Measurements from ENCODE around the gene FAM240B.

Gene FAM240B

DNA sequence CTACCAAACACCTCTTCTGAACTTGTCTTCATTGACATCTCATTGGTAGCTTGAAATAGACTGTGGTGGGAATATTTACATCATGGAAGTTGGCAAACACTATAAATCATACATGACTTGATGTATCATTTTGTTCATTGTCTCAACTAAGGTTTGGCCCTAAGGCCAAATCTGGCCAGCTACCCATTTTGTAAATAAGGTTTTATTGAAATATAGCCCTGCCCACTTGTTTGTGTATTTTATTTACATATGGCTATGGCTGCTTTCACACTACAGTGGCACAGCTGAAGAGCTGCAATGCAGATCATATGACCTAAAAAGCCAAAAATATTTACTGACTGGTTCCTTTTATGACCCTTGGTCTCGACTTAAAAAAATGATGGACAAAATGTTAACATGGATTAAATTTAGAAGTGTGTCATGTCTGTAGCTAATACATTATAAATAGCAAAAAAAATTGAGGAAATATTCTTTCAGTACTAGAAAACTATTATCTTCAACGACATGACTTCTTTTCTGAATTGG, 22.1 kb downstream of the FAM240B start:
- no peak for DNase-seq

DNA sequence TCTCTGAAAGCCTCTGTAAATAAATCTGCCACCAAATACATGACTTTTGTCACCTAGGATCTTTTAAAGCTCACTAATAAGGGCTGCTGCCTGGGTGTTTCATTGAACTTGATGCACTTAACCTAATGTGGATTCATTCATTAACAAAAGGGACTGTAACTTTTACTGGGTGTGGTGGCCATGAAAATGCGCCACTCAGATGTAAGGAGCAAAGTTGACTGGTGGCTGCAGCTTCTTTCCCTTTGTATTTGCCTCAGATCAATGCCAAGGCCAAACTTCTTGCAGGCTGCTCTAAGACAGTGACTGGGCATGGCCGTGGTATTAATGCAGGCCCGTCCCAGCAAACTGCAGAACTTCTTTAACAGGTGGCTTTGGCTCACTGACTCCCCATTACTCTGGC, 22.9 kb downstream of the FAM240B start:
- DNase-seq = no peak

DNA sequence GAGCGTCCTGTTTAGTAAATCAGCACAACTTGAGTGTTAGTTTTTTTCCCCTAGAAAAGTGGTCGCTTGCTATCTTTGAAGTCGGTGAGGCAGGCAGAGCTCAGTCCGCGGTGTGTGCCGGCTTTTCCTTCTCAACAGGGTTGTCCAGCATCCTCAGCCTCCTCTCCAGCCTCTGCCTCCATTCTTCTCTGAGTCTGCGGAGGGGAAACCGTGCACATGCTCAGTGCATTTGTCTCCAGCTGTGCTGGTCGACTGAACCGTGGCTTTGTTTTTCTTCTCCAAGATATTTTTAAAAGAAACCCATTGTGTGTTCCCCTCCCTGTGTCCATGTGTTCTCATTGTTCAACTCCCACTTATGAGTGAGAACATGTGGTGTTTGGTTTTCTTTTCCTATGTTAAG, 25.3 kb downstream of the FAM240B start:
- no peak for DNase-seq

DNA sequence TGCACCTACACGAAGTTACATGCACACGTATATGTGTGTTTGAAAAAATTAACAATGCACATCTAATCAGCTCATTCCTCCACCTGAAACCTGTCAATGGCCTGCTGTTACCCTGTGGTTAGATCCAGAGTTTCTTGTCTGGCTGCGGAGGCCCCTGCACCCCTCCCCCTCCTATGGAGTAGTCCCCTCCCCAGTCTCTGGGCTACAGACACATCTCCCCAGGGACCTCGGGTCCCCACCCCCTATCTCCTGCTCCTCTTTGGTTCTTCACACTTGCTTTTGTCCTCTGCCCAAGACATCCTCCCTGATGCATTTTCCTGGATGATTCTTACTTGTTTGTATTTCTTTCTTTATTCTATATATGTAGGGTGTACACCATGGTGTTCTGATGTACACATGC, 27.2 kb downstream of the FAM240B start:
- no peak for DNase-seq

DNA sequence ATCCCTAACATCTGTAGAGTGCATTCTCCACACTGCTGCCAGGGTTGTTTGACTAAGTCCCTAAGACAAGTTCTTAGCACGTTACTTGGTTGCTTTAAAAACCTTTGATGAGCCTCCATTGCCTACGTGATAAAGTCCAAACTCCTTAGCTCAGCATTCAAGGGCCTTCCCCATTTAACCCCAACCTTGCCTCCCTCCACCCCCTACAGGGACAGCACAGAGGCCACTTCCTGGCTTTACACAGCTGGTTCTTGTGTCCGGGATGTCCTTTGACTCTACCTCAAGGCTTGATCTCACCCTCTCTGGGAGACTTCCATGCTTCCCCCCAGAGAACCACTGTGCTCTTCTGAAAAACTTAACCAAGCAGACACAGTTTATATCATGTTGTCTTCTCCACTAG, 29.4 kb downstream of the FAM240B start:
- DNase-seq = no peak

DNA sequence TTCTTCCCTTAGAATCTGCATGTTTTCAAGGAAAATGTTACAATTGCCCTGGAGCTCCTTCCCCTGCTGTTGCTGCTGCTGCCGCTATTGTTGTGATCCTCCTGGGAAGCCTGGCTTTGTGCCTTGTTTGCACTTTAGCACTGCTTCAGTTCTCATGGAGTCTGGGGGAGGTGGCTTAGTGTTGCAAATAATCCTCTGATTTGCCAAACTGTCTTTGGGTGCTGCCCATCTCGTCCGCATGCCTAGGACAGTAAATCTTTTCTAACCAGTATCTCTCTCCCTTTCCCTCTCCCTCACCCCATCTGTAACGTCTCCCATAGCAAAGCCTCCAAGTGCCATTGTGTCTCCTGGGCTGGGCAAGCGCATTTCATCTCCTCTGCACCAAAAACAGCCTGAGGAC, 30.3 kb downstream of the FAM240B start:
- DNase-seq = no peak

DNA sequence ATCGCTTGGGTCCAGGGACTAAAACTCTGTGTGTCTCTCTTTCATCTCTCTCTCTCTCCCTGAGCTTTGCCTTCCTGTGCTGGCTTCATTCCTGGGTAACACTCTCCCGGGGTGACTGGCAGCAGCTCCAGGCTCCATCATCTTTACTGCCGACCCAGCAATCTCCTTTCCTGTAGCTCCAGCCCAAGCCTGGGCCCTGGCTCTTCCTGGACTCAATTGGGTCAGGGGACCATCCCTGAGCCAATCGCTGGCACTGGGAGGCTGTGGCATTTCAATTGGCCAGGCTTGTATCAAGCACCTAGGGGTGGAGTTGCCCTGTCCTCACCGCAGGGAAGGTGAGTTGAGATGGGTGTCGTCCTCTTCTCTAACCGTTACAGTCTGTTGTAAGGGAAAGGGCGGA, 31.9 kb downstream of the FAM240B start:
- no peak for DNase-seq

DNA sequence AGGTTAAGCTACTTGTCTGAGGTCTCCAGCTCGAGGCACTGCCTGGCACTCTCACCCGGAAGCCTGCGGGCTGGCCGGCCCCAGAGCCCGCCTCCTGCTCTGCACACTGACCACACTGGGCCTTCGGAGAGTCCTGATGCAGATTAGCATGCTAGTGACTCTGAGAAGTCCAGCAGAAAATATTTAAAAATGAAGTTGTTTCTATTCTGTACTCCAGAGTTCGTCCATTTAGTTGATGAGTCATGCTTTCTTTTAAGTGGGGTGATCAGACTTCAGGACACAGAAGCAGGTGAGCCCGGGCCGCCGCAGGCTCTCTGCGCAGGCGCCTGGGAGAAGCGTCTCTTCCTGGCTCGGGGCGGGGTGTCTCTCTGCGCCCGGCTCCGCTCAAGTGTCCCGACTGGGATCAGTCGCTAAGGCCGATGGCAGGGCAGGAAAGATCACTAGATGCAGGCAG, 32.5 kb downstream of the FAM240B start:
- DNase-seq = no peak

DNA sequence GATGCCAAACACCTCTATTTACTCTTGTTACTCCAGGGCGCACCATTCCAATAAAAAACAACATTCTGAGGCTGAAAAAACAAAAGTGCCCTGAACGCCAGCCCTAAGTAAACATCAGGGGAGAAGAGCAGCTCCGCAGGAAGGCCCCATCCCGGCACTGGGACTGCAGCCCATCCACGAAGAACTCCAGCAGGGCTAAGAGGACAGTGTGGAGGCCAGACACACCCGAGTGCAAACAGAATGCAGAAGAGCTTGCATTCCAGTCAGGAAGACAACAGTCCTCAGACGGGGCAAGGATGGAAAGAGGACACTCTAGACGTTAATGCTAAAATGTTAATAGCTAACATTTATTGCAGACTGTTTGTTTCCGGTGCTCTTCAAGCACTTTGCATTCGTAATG, 33.0 kb downstream of the FAM240B start:
- no peak for DNase-seq

DNA sequence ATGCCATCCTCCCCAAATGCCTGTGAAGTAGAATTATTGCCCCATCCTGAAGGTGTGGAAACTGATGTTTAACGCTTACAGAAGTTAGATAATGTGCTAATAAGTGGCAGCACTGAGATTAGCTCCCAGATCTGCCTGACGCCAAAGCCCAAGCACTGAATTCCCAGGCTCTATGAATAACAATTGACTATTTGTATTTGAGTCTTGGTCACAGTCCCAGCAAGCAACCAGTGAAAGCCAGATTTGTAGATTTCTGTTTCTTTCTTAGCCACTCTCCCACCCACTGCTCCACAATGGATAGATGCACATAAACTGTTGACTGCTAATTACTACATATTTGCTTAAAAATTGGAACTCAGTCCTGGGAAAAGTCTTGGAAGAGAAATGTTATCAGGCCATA, 34.4 kb downstream of the FAM240B start:
- DNase-seq = no peak

DNA sequence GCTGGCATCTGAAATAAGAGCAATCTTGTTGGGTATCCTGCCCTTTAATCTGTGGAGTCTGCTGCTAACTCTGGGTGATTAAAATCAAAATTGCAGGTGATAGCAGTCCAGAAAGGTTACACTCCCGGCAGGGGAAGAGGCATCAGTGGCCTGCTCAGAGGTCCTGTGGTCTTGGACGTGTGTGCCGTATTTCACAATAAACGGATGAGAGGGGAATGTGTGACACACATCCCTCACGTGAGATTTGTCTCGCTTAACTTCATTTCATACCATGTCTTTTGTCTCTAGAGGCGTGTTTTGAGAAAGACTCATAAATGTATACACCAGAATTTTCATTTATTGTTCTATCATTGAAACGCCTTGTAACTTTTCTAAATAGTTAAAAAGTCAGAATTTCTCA, 36.6 kb downstream of the FAM240B start:
- no peak for DNase-seq

DNA sequence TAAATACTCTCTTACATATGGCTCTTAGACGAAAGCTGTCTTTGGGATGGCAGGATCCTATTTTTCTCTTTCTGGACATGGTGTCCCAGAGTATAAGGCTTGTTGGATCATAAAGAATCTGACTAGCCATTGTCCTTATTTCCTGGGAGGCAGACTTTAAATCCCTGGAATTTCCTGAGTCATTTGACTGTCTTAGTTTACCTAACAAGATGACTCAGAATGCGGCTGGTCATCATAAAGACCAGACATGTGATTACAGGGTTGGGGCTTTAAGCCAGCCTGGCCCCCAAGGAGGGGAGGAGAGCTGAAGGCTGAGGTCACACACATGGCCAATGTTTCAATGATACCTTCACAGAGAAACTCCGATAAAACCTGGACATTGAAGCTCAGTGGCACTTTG, 37.2 kb downstream of the FAM240B start:
- DNase-seq = no peak

DNA sequence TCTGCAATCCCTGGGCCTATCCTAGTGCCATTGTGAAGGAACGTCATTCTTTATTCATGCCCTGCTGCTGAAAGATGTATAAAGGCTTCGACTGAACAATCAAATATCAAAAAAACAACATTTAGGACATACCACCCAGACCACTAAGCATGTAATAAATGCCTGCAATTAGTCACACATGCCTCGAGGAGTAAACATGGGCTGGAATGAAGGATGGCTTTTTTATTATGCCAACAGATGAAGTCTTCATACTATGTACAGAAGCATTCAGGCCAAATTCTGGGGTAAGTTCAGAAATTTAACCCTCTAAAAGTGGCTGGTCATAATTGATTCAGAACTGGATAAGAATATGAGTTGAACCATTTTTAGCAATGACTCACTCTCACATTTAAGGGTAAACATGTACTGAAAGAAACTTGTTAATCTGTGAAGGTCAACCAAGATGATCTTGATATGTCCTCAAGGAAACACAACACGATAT, 38.1 kb downstream of the FAM240B start:
- no peak for DNase-seq

DNA sequence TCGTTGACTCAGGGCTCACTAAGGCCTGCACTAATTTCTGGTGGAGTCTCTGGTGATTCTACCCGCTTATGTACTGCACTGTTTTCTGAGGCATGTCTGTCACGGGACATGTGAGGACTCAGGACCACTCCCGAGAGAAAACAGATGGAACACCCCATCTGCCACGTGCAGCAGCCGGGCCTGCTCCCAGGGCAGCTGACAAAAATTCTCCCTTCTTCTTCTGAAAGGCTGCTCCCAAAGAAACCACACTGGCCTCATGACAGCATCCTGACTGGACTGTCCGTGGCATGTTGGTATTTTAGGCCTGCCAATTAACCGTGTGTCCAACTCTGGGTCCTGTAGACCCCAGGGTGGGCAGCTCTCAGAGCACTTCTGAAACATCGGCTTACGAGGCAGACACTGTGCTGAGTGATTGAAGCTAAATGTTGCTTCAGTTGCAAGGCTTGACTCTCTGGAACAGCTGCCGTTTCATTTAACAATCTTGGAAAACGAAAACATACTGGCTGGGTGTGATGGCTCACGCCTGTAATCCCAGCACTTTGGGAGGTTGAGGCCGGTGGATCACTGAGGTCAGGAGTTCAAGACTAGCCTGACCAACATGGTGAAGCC, 39.0 kb downstream of the FAM240B start:
- no peak for DNase-seq

DNA sequence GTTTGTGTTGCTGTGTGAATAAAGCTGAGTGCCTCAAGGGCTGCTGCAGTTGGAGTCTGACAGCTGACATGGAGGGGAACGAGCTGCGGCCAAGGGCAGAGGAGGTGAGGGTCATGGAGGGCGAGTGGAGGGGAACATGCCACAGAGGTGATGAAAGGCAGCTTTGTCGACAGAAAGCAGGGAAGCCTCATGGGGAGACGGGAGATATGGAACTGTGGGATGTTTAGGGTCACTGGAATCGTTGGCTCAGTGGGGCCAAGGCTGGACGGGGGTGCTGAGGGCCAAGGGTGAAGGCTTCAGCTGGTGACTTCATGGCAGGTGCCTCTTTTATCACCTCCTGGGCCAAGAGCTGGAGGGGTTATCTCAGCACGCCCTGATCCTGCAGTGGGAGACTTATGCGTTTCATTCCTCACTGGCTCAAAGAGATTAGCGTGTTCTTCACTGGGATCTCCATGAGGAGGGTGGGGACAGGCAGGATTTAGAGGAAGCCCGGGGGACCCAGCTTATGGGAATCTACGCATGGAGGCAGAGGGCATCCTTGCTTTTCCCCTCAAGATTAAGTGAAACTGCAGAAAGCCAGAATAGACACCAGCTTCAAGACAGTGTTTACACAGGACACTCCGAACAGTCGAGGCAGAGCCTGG, 42.2 kb downstream of the FAM240B start:
- DNase-seq = no peak

DNA sequence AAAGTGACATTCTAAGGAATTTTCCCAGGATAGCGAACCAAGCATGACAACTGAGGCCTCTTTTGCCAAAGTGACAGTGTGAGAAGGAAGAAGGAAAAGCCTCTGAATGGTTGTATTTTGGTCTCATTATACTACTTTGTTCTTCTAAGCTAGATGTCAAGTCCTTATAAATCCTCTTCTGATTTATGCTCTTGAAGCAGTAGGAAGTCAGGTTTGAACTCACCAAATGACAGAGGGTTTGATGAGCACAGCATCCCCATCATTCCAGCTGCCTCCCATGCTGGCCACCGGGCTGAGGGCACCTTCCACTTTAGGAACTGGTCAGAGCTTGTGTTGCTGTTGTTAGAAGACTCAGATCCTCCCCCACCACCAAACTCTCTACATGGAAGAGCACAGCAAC, 44.1 kb downstream of the FAM240B start:
- no peak for DNase-seq

DNA sequence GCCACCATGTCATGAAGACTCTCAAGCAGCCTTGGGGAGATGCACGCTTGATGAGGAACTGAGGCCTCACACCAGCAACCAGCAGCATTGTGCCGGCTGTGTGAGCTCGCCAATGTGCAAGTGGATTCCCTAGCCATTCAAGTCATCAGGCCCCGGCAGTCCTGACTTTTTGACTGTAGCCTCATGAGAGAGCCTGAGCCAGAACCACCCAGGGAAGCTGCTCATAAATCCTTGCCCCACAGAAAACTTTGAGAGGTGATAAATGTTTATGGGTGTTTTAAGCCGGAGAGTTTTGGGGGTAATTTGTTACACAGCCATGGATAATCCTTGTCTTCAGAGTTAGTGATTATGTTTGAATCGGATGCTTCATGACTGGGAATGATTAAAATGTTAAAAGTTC, 44.7 kb downstream of the FAM240B start:
- no peak for DNase-seq

DNA sequence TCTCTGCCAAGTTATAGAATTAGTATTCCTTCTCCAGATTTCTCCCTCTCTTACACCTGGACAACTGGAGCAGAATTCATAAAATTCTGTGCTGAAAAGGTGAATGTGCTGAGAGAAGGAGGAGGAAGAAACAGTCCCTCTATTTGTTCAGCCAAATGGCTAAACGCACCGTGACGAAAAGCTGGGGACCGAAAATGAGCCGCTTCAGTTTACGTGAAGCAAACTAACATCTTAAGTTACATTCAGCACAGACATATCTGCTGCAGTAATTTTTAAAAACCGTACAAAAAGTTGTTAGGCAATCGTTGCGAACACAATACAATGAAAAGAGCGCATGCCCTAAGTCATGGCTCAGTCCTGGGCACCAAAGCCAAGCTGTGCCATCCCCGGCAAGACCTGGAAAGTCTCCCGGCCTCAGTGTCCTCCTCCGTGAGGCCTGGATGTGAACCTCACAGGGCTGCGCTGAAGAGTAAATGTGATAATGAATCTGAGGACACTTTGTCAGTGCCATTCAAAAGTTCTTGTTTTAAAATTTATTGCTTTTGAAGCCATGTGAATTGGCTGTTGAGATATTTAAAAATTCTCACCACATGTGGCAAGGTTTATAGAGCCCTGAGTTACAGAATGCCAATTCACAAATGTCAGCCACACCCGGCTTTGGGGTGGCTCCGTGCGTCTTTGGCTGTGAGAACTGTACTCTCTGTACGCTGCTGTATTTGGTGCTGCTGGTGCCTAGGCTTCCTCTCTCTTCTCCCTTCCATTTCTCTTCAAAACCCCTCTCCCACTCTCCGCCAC, 46.3 kb downstream of the FAM240B start:
- DNase-seq = no peak

DNA sequence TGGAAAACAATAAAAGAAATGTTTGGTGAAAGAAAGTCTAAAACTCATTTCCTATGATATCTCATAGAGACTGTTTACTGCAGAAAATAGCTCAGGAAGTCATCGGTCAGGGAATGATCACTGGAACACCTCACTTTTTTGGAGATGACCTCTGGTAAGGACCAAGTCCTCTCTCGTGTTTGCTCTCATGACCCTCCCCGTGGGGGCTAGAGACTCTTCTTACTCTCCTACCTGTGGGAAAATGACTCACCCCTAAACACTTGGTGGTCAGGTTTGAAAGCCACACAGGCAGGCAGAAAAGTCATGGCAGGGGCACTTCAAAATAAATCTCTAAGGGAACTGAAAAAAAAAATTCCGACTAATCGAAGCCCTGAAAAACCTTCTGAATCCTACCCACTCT, 48.2 kb downstream of the FAM240B start:
- DNase-seq = no peak

DNA sequence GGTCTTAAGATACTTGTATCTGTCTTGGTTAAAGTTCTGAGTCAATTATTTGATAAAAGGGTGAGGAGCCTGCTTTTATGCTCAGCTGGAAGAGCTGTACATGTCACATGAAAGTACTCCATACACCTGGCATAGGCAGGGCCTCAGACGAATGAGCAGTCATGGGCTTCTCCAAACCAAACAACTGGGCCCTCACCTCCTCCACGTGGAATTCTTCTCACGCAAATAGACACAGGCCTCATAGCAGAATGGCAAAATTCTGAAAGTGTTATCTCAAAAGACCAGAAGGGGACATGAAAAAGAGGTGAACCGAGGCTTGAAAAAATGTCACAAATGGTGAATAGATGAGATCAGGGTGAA, 48.6 kb downstream of the FAM240B start:
- no peak for DNase-seq

DNA sequence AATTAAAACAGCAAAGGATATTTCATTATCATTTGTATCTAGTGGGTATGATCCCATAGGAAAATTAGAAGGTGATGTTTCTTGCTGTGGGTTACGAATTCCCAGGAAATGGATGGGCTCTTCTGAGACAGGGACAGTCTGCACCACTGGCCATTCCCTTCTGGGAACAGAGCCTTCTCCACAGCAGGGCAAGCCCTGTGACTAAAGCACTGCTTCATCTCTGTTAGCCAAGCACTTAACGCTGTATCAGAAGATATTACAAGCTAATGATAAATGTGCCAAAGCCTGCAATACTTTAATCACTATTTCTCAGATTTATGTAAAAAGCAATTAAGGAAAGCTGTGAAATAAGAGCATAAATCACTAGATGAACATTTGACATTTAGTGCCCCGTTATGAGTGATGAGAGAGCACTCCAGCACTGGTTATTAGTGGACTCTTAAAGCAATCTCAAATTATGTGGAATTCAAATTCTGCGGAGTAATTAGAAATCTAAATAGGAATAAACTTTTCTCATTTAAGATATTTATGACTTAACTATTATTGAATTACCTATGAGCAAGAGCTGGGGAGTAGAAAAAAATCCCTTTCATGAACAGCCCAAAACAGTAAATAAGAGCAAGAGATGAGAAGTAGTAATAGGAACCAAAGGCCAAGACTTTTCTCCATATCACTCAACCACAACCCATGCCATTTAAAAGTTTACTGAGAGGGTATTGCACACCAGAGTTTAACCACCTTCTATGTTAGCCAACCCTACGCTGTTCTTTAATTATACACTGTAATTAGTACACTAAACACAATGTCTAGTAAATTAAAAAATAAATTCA, 49.2 kb downstream of the FAM240B start:
- DNase-seq = no peak

DNA sequence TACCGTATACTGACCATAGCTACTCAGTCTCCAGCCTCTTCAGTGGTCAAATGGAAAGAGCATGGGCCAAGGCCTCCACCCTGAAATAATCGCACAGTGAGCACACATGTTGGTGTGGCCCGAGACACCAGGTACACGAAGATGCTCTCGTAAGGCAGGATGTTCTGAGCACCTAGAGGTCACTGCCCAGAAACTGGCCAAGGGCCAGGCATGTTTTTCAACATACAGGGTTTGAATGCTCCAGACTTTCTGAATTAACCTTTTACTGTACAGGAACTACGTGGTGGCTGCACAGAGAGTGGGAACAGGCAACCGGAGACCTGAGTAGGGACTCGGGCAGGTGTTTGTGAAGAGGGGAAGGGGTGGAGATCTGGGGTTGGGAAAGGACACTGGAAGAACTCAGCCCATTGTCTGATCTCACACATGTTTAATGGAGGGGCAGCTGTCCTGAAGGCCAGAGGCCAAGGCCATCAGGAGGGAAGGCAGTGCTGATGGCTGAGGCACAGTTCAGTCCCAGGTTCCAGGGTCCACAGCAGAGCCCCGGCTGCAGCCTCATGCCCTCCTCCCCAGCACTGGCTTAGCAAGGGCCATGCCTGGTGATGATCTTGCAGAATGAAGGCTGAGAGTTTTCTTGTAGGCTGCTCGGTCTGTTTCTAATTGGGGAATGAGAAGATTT, 51.0 kb downstream of the FAM240B start:
- no peak for DNase-seq

Data from activated gamma-delta T cell treated with Interleukin-2 at 50 U/mL for 16 hours (primary cell).